Skeletal muscle tissue (tissue), 4 donors: ENCODE data around the gene BCAS3. TPM values are rescaled to one million over a fixed set of nuclear protein-coding genes. Genes with fewer than 3 reads are reported as not detected.

ENCODE experiments used
- H3K27ac ChIP-seq: one replicate; pipeline ENCODE4 v1.7.0; 2013; ENCODE audit warnings: mild to moderate bottlenecking, low read depth, low read length, inconsistent platforms
- H3K27me3 ChIP-seq, 3 donors: one replicate each; pipeline ENCODE4 v1.7.0; 2013; ENCODE audit warnings: low read length in 3 of 3; ENCODE audit not compliant: control insufficient read depth in 3 of 3, insufficient read depth in 3 of 3
- H3K36me3 ChIP-seq, 3 donors: one replicate each; pipeline ENCODE4 v1.7.0; 2013; ENCODE audit warnings: low read length in 3 of 3; ENCODE audit not compliant: control insufficient read depth in 3 of 3, insufficient read depth in 3 of 3
- H3K4me1 ChIP-seq, 3 donors: one replicate each; pipeline ENCODE4 v1.7.0; 2013; ENCODE audit warnings: low read length in 3 of 3, mild to moderate bottlenecking in 3 of 3; ENCODE audit not compliant: control insufficient read depth in 3 of 3, insufficient read depth in 3 of 3
- H3K4me3 ChIP-seq, 3 donors: one replicate each; pipeline ENCODE4 v1.7.0; 2013; ENCODE audit warnings: low read length in 3 of 3
- H3K9ac ChIP-seq, 3 donors: one replicate each; pipeline ENCODE4 v1.7.0; 2013; ENCODE audit warnings: low read length in 3 of 3, mild to moderate bottlenecking in 3 of 3, moderate library complexity in 2 of 3, low read depth in 1 of 3
- H3K9me3 ChIP-seq, 3 donors: one replicate each; pipeline ENCODE4 v1.7.0; 2013; ENCODE audit warnings: low read length in 3 of 3; ENCODE audit not compliant: control insufficient read depth in 3 of 3
- total RNA-seq: library from RNA; depleted of rRNA; stranded (reverse); fragments of >200 nt; gene quantifications from one replicate; pipeline ENCODE4 v1.2.3, GENCODE V29; 2014
- donor health status: Osteomylitis.

Gene BCAS3
- total RNA-seq, 1 donor from 2014 or later = 25.1 TPM

DNA sequence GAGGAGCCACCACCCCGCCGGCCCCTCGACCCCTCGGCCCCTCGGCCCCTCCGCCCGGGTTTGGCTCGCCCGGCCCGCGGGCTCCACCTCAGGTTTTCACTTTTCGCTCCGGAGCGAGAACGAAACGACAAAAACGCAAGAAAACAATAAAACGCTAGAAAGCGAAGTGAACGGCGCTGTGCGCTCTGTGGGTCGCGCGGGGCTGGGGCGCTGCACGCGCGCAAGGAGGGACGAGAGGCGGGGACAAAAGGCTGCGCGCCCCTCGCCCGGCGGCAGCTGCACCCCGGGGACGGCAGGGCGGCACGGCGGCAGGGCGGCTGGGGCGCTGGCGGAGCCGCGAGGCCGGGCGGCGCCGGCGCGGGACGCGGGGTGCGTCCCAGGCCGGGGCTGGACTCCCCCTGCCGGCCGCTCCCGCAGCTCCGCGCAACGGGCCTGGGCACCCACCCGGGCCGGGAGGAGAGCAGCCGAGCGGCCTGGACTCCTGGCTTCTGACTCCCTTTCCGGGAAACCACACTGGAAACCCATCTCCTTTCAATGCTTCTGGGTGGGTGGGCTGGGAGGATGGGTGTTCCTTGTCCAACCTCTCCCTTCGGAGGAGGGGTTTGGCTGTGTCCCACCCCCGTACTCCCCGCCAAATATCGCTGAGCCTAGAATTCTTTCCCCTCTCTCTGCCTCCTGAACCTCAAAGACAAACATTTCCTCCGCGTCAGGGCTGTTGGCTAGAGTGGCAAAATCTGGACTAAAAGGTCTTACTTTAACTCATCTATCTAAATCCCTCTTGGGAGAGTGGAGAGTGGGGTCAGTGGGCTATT is 731.9 kb downstream of the BCAS3 start:
- H3K9ac ChIP-seq = peak overlapping the region in 1 of 3 donors; percentile 73

DNA sequence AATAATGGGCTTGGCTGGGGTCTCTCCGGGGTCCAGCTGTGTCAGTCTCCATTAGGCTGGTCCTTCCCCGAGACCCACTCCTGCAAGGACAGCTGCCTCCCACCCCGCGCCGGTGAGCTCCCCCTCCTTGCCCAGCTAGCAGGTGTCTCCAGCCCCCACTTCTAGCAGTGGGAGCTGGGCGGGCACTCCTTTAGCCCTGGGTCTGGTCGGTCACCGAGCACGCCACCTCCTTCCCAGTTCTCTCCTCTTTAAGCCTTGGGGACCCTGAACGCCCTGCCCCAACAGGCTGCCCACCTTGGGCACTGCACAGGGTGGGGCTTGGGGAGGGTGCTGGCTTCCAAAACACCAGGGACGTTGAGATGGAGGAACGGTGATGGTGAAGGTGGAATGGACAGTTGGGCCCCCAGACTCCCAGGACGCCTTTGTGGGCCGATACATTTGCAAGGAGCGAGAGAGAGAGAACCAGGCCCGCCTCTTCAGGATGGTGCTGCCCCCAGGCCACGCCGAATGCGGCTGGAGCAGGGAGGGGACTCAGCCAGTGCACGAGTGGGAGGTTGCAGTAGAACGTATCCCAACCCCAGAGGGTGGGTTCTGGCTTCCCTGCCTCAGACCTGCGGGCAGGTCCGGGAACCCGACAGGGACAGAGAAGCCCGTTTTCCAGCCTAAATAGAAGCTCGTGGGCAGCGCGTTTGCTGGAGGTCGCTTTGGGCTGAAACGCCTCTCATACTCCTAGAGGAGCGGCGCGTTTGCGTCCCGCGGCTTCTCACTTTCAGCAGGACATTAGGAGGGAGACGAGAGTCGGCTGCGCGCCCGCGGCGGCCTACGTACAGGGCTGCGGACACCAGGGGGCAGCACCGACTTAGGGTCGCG is 732.7 kb downstream of the BCAS3 start:
- Histone ChIP-seq H3K4me3 (peak overlapping the region; percentile 51 to 68 (median 67)), H3K27me3 (peaks cover 27 to 61% (median 27%) of the 10 kb centered on the region in 3 donors), H3K27ac (no peak overlapping the region), H3K36me3 (no peaks in the 10 kb centered on the region), H3K9me3 (no peaks in the 10 kb centered on the region), H3K4me1 (peaks cover 42 to 54% (median 44%) of the 10 kb centered on the region in 3 donors), H3K9ac (peak overlapping the region in 2 of 3 donors; percentile 51 to 54)

More for the DNA sequence above, 731.9 kb downstream of the BCAS3 start:
- H3K36me3 ChIP-seq = no peaks in the 10 kb centered on the region
- H3K9me3 ChIP-seq = no peaks in the 10 kb centered on the region
- peaks cover 35 to 69% (median 36%) of the 10 kb centered on the region in 3 donors for H3K27me3 ChIP-seq
- peak overlapping the region; percentile 43 to 68 (median 67) for H3K4me3 ChIP-seq
- peaks cover 48 to 61% (median 49%) of the 10 kb centered on the region in 3 donors for H3K4me1 ChIP-seq
- no peak overlapping the region for H3K27ac ChIP-seq

DNA sequence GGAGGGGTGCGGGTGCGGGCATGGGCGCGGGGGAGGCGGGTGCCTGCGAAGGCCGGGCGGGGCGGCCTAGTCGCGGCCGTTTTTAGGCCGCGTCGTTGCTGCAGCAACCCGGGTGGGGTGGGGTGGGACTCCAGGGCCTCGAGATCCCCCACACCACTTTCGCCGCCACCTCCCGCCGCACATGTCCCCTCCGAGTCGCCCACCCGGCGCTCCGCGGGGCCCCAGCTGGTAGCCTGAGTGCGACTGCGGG is 733.3 kb downstream of the BCAS3 start:
- Histone ChIP-seq H3K9ac (peak overlapping the region in 1 of 3 donors; percentile 85), H3K4me3 (peak overlapping the region in 2 of 3 donors; percentile 69 to 73), H3K9me3 (no peaks in the 10 kb centered on the region), H3K4me1 (peaks cover 42 to 54% (median 44%) of the 10 kb centered on the region in 3 donors), H3K27ac (peak overlapping the region; percentile 69), H3K27me3 (peaks cover 21 to 55% (median 22%) of the 10 kb centered on the region in 3 donors), H3K36me3 (no peaks in the 10 kb centered on the region)

DNA sequence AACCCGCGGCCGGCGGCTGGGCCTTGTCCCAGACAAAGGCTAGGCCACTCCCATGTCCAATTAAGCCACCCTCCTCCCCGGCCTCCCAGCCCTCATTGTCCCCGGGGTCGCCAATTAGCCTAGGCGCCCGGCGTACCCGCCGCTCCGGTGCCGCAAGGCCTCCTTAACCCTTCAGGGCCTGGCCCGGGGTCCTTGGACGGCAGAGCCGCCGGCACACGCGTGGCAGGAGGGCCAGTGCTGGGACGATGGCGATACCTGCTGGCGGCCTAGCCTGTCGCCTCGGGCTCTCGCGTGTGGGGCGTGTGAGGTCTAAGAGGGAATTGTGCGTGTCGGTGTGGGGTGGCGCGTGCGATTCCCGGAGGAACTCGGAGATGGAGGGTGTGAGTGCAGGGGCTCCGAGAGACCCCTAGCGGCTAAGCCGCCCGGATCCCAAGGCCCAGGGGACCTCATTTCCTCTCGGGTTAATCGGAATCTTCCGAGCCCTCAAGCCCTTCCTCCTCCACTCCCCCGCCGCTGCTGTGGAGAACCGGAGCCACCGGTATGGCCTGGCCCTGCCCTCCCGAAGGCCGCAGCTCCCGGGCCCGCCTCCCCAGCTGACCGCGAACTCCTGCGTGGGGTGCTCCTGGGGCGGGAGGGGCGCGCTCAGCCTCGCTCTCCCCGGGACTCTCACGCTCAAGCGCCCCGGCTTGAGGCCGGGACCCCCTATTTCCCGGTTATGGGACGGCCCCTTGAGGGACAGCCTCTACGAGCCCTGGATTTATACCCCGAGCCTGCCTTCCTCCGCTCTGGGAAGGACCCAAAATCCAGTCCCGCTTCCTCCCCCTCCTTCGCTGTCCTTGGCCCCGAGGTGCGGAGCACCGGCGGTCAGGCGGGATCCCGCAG is 733.9 kb downstream of the BCAS3 start:
- H3K9ac ChIP-seq = peak overlapping the region; percentile 70 to 85 (median 82)
- H3K27ac ChIP-seq = peak overlapping the region; percentile 69
- H3K4me1 ChIP-seq = peaks cover 45 to 58% (median 48%) of the 10 kb centered on the region in 3 donors
- no peaks in the 10 kb centered on the region for H3K36me3 ChIP-seq
- H3K9me3 ChIP-seq = no peaks in the 10 kb centered on the region
- peaks cover 21 to 52% (median 21%) of the 10 kb centered on the region in 3 donors for H3K27me3 ChIP-seq
- H3K4me3 ChIP-seq = peak overlapping the region; percentile 65 to 73 (median 69)

DNA sequence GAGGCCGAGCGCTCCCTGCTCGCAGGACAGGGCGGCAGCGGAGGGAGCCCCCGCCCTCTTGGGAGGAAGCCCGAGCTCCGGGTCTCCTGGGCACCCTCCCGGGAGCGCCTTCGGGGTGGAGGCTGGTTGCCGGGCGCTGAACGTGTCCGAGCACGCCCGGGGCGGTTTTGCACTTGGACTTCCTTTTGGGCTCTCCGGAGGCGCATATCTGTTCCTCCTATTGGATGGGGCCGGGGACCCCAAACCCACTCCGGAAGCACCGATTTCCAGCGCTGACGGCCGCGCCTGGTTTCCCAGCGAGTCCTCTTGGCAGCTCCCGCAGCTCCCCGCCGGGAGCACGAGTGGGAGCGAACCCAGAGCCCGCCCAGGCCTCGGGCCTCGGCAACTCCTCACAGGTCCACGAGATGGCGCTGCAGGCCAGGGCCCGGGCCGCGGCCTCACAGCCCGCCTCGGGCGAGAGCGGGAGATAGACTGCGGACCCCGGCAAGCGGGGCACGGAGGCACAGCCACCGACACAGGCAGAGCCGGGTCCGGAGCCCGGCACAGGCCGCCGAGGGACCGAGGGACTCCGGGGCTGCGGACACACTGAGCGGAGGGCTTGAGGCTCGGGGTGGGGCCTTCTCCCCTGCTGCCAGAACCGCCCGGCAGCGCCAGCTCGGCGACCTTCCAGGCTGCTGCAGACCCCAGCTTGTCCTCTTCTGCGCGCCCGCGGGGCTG is 734.6 kb downstream of the BCAS3 start:
- Histone ChIP-seq H3K9me3 (no peaks in the 10 kb centered on the region), H3K9ac (peak overlapping the region; percentile 70 to 85 (median 82)), H3K27me3 (peaks cover 16 to 50% (median 21%) of the 10 kb centered on the region in 3 donors), H3K4me1 (peaks cover 47 to 58% (median 49%) of the 10 kb centered on the region in 3 donors), H3K27ac (peak overlapping the region; percentile 69), H3K4me3 (peak overlapping the region; percentile 65 to 73 (median 69)), H3K36me3 (no peaks in the 10 kb centered on the region)

DNA sequence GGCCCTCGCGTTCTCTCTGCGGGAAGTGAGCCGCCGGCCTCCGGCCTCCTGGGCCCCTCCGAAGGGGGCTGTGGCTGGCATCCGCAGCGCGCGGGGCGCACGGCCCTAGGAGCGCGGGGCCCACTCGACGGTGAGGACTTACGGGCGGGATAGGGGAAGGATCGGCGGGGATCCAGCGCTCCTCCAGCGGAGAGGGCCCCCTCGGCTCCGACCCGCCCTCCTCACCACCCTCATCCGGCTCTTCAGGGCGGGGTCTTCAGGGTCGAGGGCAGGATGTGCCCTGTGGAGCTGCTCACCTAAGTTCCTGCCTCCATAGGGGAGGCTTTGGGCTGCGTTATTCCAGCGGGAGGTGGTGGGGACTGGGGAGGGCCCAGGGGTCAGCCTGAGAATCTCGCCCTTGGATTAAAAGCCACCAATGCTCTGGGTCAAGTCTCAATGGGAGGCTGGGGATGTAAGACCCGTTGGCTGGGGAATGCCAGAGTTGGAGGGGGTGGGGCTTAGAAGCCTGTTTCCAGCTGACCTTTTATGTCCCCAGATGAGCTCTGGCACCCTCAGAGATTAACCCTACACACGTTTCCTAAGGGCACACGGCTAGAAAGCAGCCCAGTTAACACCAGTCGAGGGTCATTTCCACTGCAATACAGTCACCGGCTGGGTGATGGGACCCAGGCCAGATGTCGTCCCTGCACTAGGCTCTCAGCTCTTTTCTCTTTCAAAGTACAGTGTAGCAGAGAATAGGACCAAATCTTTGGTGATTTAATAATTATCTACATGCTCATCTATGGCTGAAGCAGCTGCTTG is 735.4 kb downstream of the BCAS3 start:
- H3K4me1 ChIP-seq = peaks cover 40 to 51% (median 43%) of the 10 kb centered on the region in 3 donors
- H3K27me3 ChIP-seq = peaks cover 14 to 49% (median 21%) of the 10 kb centered on the region in 3 donors
- peak overlapping the region; percentile 65 to 73 (median 69) for H3K4me3 ChIP-seq
- H3K27ac ChIP-seq = peak overlapping the region; percentile 69
- peak overlapping the region; percentile 70 to 85 (median 82) for H3K9ac ChIP-seq
- no peaks in the 10 kb centered on the region for H3K36me3 ChIP-seq
- H3K9me3 ChIP-seq = no peaks in the 10 kb centered on the region

- H3K4me3 ChIP-seq = peak overlapping the region in 2 of 3 donors; percentile 65 to 69
- H3K27me3 ChIP-seq = peaks cover 10 to 43% (median 18%) of the 10 kb centered on the region in 3 donors
- no peak overlapping the region for H3K27ac ChIP-seq
Measured at GRCh38 chr17:61413661-61414126, 736.0 kb downstream of the BCAS3 start.

DNA sequence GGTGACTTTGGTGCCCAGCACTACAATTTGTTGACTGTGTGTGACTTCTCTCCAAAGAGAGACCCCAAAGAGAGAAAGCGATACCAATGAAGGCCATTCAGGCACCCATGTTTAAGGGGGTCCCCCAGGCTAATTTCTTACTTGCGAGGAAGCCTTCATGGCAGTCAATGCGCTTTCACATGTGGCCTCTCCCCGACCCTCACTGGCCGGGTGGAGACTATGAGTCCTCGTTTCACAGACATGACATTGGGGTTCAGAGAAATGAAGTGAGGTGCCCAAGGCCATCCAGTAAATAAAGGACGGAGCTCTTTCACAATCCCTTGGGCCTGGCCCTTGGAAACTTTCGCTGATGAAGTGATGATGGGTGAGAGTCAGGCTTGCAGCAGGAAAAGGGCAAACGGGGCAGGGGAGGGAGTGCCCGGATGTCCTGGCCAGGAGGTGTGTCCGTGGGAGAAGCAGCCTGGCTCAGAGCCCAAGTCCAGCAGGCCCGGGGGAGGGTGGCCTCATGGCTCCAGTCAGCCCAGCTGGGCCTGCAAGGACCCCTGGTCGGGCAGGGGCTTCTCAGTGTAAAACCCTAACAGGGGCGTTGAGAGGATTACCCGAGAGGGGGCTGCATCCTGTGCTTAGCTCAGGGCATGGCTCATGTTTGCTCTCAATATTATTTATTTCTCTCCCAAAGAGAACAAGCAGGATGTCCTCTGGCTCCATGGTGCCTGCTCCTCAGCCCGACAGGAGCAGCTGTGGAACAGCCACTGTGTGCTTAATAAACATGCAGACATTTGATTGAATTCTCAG is 736.7 kb downstream of the BCAS3 start:
- Histone ChIP-seq H3K27ac (no peak overlapping the region), H3K27me3 (peaks cover 13 to 42% (median 16%) of the 10 kb centered on the region in 3 donors), H3K9ac (peak overlapping the region in 1 of 3 donors; percentile 16), H3K4me1 (peaks cover 34 to 44% (median 41%) of the 10 kb centered on the region in 3 donors), H3K4me3 (no peak overlapping the region), H3K9me3 (no peaks in the 10 kb centered on the region), H3K36me3 (no peaks in the 10 kb centered on the region)

More at GRCh38 chr17:61413661-61414126, 736.0 kb downstream of the BCAS3 start:
- peaks cover 34 to 46% (median 41%) of the 10 kb centered on the region in 3 donors for H3K4me1 ChIP-seq
- no peaks in the 10 kb centered on the region for H3K36me3 ChIP-seq
- H3K9ac ChIP-seq = no peak overlapping the region
- no peaks in the 10 kb centered on the region for H3K9me3 ChIP-seq
